Adrenal gland (tissue), 5 donors: ENCODE results near the gene CNTNAP2.

Experiments used
- POLR2A ChIP-seq, 2 donors: fragments of 450-650 bp; IDR thresholded peaks; one replicate each; pipeline ENCODE4 v1.6.1; 2017; ENCODE audit warnings: antibody characterized with exemption in 2 of 2, mild to moderate bottlenecking in 2 of 2, moderate library complexity in 1 of 2
- TF ChIP-seq, protein P1 (sequence below), 6 experiments: fragments of 450-650 bp in 4 of 6; fragments of 200-600 bp in 2 of 6; sonication (generic) in 1 of 6; IDR thresholded peaks; 1 replicate in 5 of 6; 2 replicates in 1 of 6; pipeline versions ENCODE4 v1.5.1 to v1.8.0; 2016 to 2021; ENCODE audit warnings: antibody characterized with exemption in 6 of 6, mild to moderate bottlenecking in 2 of 6, moderate library complexity in 1 of 6
- donor health status: DM: no; HTN: no; CAD: no.

DNA sequence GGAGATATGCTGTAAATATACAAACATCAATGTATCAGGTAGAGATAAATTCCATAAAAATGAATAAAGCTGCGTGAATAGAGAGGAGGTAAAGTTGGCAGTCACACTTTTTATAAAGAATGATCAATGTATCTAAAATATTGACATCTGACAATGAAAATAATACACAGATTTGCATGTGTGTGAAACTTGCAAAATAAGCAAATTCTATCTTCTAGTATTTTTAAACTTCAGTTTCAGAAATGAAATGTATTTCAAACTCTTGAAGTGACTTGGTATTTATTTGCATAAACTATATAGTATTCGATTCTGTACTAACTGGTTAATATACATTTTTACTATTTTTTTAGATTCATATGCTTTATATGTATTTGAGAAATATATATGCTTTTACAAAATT, 986.6 kb downstream of the CNTNAP2 start:
- TF ChIP-seq POLR2A (IDR thresholded peaks at IDR 0.05), result no peak
- TF ChIP-seq, protein P1, sequence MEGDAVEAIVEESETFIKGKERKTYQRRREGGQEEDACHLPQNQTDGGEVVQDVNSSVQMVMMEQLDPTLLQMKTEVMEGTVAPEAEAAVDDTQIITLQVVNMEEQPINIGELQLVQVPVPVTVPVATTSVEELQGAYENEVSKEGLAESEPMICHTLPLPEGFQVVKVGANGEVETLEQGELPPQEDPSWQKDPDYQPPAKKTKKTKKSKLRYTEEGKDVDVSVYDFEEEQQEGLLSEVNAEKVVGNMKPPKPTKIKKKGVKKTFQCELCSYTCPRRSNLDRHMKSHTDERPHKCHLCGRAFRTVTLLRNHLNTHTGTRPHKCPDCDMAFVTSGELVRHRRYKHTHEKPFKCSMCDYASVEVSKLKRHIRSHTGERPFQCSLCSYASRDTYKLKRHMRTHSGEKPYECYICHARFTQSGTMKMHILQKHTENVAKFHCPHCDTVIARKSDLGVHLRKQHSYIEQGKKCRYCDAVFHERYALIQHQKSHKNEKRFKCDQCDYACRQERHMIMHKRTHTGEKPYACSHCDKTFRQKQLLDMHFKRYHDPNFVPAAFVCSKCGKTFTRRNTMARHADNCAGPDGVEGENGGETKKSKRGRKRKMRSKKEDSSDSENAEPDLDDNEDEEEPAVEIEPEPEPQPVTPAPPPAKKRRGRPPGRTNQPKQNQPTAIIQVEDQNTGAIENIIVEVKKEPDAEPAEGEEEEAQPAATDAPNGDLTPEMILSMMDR (IDR thresholded peaks at IDR 0.05), result no peak
